ENCODE results near the gene ABHD16B. TPM values are rescaled to one million over a fixed set of nuclear protein-coding genes. Genes with fewer than 3 reads are reported as not detected.

ABHD16B gene
- total and polyA plus RNA-seq, 10 of the 15 experiments (the other 5 are each of a cell fraction or from before 2014, with no cell fraction given), result 0.13 TPM; not detected in 9

GRCh38 chr20:63850689-63851547 is 10.4 kb upstream of the ABHD16B start (continued):
- no peak for TF ChIP-seq STAT3 (IDR thresholded peaks at IDR 0.05; ENCODE audit: low read depth, low read length)
- TF ChIP-seq SMARCA5 (IDR thresholded peaks at IDR 0.05), result peak; percentile 95; the same call in 1 of the 2 replicates
- TF ChIP-seq CHD2 (IDR thresholded peaks at IDR 0.05; ENCODE audit: borderline replicate concordance, low read depth, low read length), result peak; percentile 86; the same call in 1 of the 2 replicates
- peak; percentile 89 for TF ChIP-seq RAD51 (IDR thresholded peaks at IDR 0.05)
- no peak for TF ChIP-seq BRCA1 (IDR thresholded peaks at IDR 0.05; ENCODE audit: low read depth, low read length)
- no peak for TF ChIP-seq SMAD5 (IDR thresholded peaks at IDR 0.05; ENCODE audit: low read depth)
- TF ChIP-seq, protein P1, sequence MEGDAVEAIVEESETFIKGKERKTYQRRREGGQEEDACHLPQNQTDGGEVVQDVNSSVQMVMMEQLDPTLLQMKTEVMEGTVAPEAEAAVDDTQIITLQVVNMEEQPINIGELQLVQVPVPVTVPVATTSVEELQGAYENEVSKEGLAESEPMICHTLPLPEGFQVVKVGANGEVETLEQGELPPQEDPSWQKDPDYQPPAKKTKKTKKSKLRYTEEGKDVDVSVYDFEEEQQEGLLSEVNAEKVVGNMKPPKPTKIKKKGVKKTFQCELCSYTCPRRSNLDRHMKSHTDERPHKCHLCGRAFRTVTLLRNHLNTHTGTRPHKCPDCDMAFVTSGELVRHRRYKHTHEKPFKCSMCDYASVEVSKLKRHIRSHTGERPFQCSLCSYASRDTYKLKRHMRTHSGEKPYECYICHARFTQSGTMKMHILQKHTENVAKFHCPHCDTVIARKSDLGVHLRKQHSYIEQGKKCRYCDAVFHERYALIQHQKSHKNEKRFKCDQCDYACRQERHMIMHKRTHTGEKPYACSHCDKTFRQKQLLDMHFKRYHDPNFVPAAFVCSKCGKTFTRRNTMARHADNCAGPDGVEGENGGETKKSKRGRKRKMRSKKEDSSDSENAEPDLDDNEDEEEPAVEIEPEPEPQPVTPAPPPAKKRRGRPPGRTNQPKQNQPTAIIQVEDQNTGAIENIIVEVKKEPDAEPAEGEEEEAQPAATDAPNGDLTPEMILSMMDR (IDR thresholded peaks at IDR 0.05 in 2 of 3, conservative IDR thresholded peaks at IDR 0.05 in 1 of 3; ENCODE audit: control insufficient read depth in 2 of 3, extremely low read depth in 1 of 3, insufficient read depth in 1 of 3, low read depth in 3 of 3, low read length in 3 of 3), result no peak
- TF ChIP-seq TARDBP (IDR thresholded peaks at IDR 0.05; ENCODE audit: borderline replicate concordance), result peak; percentile 64; the same call in 1 of the 2 replicates
- TF ChIP-seq, protein P2, sequence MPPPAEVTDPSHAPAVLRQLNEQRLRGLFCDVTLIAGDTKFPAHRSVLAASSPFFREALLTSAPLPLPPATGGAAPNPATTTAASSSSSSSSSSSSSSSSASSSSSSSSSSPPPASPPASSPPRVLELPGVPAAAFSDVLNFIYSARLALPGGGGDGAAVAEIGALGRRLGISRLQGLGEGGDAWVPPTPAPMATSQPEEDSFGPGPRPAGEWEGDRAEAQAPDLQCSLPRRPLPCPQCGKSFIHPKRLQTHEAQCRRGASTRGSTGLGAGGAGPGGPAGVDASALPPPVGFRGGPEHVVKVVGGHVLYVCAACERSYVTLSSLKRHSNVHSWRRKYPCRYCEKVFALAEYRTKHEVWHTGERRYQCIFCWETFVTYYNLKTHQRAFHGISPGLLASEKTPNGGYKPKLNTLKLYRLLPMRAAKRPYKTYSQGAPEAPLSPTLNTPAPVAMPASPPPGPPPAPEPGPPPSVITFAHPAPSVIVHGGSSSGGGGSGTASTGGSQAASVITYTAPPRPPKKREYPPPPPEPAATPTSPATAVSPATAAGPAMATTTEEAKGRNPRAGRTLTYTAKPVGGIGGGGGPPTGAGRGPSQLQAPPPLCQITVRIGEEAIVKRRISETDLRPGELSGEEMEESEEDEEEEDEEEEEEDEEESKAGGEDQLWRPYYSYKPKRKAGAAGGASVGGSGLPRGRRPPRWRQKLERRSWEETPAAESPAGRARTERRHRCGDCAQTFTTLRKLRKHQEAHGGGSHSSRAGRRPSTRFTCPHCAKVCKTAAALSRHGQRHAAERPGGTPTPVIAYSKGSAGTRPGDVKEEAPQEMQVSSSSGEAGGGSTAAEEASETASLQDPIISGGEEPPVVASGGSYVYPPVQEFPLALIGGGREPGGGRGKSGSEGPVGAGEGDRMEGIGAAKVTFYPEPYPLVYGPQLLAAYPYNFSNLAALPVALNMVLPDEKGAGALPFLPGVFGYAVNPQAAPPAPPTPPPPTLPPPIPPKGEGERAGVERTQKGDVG (CRISPR knock-in tag; IDR thresholded peaks at IDR 0.05), result no peak
- TF ChIP-seq ZNF622 (IDR thresholded peaks at IDR 0.05), result no peak
- TF ChIP-seq KDM1A (IDR thresholded peaks at IDR 0.05; ENCODE audit: borderline replicate concordance), result no peak
- TF ChIP-seq ATF3 (IDR thresholded peaks at IDR 0.05; ENCODE audit: borderline replicate concordance, extremely low read depth, low read depth, low read length), result no peak
- TF ChIP-seq CHD1 (IDR thresholded peaks at IDR 0.05; ENCODE audit: low read depth, low read length), result no peak
- TF ChIP-seq SP1 (IDR thresholded peaks at IDR 0.05; ENCODE audit: low read depth, low read length), result no peak
- peak; percentile 90 for TF ChIP-seq SKIL (IDR thresholded peaks at IDR 0.05; ENCODE audit: low read depth, poor library complexity, severe bottlenecking)
- peak; percentile 98 for TF ChIP-seq IKZF1 (conservative IDR thresholded peaks at IDR 0.05)
